ENCODE results near the gene RASA2.

DNA sequence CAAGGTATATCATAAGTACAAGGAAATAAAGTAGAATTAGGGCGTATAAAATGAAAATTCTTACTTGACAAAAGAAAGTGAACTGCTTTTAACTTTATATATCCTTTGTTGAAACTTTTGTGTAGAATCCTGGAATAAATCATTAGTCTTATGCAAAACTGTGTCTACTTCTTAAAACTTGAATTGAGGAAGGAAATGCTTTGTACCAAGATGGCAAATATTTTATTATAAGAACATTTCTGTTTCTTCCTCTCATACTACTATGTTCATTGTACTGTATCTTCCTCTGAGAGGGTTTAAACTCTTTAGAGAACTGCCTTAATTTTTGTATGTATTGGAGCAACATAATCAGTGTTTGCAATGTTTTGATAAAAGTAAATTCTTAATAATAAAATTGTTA lies 42.0 kb downstream of the RASA2 start:
- TF ChIP-seq, protein P1, sequence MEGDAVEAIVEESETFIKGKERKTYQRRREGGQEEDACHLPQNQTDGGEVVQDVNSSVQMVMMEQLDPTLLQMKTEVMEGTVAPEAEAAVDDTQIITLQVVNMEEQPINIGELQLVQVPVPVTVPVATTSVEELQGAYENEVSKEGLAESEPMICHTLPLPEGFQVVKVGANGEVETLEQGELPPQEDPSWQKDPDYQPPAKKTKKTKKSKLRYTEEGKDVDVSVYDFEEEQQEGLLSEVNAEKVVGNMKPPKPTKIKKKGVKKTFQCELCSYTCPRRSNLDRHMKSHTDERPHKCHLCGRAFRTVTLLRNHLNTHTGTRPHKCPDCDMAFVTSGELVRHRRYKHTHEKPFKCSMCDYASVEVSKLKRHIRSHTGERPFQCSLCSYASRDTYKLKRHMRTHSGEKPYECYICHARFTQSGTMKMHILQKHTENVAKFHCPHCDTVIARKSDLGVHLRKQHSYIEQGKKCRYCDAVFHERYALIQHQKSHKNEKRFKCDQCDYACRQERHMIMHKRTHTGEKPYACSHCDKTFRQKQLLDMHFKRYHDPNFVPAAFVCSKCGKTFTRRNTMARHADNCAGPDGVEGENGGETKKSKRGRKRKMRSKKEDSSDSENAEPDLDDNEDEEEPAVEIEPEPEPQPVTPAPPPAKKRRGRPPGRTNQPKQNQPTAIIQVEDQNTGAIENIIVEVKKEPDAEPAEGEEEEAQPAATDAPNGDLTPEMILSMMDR (IDR thresholded peaks at IDR 0.05), result no peak
- no peak for TF ChIP-seq POLR2AphosphoS5 (IDR thresholded peaks at IDR 0.05)

All from prostate gland (tissue), 2 donors.